ENCODE results near the gene REPS1.
"Not testable (repeated sequence)": the region's sequence is repeated elsewhere in the genome, so short reads cannot be mapped to it uniquely, and the experiment has no call there.

Gene REPS1

DNA sequence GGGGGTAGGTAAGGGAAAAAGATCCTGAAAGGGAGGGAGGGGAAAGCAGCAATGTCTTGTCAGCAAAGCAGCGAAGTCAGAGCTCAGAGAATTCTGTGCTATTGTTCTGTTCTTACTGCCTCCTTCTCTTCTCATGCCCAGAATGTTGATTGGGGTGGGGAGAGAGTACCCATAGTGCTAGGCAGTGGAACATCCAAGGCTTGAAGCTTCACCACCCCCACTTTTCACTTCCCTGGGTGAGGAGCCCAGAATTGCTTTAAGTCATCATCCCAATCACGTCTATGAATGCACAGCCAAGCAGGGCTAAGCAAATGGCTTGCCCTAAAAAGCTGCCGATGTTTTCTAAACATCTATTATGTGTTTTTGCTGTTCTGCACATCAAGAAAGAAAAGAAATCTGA, 16.5 kb downstream of the REPS1 start:
- no peak for DNase-seq (ENCODE audit: low read depth in 3 of 3)

DNA sequence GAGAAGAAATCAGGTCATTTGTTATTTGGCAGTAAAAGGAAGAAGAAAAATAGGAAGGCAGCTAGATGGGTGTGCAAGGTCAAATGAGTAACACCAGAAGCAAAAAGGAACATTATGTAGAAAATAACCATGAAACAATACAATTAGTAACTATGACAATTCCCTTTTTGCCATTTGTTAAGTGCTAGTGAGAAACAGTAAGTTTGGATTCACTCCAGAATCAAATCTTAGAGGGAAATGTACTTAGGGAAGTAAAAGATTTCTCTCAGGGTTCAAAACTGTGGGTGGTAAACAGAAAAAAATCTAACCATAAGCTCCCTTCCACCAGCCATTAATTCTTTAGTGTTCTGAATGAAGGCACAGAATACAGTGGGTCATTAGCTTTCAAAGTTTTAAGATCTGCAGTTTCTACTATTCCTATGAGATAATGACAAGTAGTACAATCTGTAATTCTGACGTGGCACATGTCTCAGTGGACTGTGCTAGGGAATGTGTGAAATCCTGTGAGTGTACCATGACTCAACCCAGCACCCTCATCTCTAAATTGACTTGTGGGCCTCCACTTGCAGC, 17.1 kb downstream of the REPS1 start:
- DNase-seq (ENCODE audit: low read depth in 3 of 3): no peak

DNA sequence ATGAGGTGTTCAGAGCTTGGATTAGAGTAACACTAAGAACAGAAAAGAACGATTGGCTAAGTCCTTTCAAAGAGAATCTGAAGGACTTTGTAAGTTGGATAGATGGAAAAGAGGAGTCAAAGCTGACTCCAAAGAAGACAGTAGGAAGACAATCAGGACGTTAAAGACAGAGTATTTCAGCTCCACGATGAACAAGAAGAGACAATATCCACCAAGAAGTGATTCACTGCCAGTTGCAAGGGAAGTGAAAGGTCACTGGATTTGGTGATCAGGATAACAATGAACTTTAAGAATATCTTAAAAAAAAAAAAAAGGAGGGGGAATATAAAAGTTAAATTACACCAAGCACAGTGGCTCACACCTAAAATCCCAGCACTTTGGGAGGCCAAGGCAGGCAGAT, 17.9 kb downstream of the REPS1 start:
- DNase-seq (ENCODE audit: low read depth in 3 of 3): no peak

DNA sequence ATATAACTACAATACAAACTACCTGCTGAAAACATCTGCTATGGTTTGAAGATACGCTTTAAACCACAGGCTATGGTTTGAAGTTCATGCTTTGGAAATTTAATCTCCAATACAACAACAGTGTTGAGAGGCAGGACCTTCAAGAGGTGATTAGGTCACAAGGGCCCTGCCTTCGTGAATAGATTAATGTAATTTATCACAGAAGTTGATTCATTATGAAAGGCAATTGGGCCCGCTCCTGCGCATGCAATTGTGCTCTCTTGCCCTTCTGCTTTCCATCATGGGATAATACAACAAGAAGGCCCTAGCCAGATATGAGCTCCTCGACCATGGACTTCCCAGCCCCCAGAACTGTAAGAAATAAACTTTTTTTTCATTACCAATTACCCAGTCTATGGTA, 21.2 kb downstream of the REPS1 start:
- no peak for DNase-seq (ENCODE audit: low read depth in 3 of 3)

DNA sequence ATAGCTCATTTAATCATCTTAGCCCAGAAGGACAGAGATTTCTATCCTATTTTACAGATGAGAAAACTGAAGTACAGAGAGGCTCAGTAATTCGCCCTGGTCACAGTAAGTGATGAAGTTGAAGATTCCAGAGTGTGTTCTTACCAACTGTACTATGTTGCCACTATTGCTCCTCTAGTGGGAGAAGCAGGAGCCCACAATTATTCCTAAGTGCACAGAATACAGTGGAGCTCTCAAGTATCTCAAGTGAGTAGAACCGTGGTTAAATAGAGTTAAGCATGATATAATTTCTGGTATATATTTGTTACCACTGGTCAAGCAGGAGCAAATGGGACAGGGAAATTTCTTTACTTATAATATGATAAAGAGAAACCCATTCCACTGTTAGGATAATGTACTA, 22.1 kb downstream of the REPS1 start:
- no peak for DNase-seq (ENCODE audit: low read depth in 3 of 3)

DNA sequence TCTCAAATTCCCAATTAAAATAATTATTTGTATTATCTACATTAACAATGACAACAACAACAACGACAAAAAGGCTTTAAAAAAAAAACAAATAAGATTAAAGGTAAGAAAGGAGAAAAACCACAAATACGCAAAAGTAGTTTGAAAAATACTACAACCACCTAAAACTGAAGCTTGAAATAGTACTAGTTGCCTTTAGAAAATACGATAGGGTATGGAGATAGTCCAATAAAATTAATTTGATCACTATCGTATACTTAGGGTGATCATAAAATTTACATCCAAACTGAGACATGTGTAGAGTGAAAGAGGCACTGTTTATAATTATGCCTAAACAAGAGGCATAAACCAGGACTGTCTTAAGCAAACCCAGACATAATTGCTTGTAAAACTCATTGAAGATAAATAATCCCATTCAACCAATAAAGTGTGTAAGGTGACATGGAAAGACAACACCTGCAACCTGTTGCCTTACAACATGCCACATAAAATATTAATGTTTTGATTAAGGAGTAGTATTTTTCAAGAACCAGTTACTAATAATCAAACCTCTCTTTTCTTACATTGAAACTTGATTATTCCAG, 22.7 kb downstream of the REPS1 start:
- no peak for DNase-seq (ENCODE audit: low read depth in 3 of 3)

DNA sequence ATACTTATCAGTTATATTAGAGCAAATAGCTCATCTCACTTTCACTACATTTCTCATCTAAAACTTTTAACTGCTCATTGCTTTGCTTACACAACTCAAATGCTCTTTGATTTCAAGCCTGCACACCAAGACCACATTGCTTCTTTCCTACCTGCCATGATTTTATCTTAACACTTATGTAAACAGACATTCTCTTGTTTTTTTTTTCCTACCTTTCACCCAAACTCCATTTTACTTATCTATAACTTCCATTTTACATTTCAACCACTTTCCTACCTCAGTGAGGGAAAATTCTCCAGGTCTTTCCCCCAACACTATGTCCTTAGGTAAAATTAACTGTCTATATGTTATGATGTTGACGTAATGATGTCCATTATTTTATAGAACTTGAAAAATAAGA, 24.0 kb downstream of the REPS1 start:
- DNase-seq (ENCODE audit: low read depth in 3 of 3): no peak

DNA sequence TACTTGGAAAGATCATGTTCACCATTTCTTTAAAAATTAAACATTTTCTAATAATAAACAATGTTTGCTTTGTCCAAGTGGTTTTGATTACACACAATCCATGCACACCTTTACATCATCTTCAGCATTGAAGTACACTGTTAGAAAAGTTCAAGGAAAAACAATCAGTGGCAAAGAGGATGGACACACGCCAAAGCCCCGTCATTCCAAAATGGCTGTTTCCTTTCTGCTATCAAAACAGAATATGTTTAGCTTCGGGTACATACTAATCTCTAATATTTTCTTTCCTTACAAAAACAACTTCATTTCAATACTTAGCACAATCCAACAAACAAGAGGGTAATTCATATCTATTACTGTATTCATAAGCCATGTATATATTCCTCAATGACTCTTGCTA, 24.5 kb downstream of the REPS1 start:
- no peak for DNase-seq (ENCODE audit: low read depth in 3 of 3)

DNA sequence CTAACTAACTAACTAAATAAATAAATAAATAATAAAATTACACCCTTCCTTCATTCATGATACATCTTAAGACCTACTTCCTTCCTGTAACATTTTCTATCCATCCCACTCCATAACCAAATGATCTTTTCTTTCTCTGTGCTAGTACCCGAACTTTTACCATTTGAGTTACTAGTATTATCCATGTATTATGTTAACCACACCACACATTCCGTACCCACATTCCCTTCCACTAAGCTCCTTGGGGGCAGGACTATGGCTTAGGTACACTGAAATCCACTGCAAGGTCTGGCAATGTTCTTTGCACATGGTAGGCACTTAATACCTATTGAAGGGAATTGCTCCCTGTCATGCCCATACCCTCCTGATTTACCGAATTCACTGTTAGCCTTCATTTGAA, 24.9 kb downstream of the REPS1 start:
- DNase-seq (ENCODE audit: low read depth in 3 of 3): no peak

DNA sequence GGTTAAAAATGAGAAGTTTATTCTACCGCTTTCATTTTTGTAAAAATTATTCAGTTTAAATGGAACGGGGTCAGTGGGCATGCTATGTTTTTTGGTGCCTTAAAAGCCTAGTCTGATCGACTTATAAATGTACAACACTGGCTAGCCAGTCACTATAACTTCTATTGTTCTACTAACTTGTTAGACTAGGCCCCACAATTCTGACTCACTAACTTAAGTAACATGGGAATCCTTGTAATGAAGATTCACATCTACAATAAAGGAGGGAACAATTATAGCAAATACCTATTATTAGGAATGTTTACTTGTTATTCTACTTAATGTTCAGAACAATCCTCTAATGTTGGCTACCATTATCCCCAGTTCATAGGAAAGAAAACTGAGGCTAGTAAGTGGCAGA, 28.5 kb downstream of the REPS1 start:
- no peak for DNase-seq (ENCODE audit: low read depth in 3 of 3)

DNA sequence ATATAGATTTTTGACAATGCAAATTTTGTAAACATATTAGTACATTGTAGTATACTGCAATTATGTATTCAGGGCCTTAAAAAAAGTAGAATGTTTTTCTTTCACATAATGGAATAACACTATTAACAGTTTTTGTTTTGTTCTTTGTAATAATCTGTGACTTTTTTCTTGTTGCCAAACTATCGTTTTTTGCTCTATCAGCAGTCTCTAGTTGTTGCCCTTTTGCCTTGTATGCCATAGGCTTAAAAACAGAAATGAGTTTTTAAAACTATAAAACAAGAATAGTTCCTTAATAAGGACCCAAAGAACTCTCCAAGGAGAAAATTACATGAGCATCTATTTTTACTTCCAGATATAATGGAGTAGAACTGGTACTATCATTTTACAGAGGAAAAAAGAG, 29.5 kb downstream of the REPS1 start:
- no peak for DNase-seq (ENCODE audit: low read depth in 3 of 3)

DNA sequence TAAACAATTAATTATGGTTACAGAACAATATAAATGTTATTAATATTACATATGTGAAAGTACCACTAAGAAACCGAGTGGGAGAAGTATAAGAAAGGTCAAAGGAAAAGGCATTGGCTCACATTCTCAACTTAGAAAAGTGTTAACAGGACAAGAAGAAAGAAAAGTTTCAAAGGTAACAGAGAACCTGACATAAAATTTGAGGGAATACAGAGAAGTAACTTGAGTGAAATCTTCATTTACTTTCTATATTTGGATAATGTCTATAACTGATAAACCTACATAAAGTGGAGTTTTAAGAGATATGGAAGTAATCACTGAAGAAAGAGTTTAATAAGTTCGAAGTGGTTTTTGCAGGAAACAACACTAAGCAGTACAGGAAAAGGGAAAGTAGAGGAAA, 30.1 kb downstream of the REPS1 start:
- DNase-seq (ENCODE audit: low read depth in 3 of 3): no peak

DNA sequence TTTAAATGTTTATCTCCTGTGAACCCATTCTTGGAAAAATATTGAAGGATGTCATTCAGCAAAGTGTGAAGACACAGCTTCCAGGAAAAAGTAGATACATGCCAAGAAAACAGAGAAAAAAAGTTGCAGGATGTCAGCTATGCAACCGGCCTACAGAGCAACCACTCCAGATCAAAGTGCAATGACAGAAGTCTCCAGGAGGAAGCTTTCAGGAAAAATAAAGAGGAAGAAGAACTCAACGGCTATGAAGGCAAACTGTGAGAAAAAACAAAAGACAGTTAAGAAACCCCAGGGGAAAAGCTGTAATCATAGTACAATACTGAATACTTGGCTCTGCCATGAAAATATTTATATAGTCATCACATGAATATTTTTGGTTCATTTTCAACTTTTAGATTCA, 30.6 kb downstream of the REPS1 start:
- DNase-seq (ENCODE audit: low read depth in 3 of 3): no peak

DNA sequence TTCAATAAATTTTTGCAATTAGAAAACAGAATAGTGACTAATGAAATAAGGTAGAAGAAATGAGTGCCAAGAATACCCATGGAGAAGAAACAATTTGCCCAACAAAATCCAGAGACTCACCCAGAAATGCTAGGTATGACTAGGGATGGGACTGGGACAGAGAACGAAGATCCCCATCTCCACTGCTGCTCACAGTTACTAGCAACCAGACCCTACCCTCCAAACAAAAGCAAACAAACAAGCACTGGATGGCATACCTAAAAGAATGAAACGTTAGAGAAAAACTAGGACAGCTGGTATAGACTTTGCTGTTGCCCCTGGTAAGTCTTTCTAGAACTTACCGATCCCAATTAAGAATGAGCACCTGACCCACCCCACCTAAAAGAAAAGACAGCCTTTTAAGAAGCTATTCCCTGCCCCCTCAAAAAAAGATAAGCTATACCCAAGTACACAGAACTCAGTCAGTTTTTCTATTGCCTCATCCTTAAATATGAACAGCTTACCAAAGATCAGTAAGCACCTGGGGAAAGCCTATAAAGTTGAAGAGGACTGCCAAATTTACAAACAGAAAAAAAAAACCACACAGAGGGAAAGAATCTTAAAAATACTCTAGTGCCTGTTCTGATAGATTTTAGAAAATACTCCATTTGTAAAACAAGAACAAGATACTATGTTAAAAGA, 31.7 kb downstream of the REPS1 start:
- no peak for DNase-seq (ENCODE audit: low read depth in 3 of 3)

DNA sequence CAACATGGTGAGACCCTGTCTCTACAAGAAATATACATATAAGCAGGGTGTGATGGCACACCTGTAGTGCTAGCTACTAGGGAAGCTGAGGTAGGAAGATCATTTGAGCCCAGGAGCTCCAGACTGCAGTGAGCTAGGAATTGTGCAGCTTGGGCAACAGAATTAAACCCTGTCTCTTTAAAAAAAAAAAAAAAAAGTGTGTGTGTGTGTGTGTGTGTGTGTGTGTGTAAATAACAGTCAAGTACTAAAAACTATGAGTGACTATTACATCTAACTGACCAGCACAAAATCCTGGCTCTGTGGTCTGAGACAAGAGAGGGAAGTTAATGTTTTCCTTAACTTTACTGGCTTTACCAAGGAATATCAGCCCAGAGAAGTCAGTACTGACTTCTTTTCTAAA, 32.8 kb downstream of the REPS1 start:
- DNase-seq (ENCODE audit: low read depth in 3 of 3): no peak

DNA sequence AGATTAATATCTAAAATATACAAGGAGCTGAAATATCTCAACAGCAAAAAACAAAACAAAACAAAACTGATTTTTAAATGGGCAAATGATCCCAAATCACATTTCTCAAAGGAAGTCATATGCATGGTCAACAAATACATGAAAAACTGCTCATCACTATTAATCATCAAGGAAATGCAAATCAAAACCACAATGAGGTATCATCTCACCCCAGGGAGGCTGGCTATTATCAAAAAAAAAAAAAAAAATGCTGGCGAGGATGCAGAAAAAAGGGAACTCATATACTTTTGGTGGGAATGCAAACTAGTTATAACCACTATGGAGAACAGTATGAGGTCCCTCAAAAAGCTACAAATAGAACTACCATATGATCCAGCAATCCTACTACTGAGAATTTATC, 34.6 kb downstream of the REPS1 start:
- no peak for DNase-seq (ENCODE audit: low read depth in 3 of 3)

DNA sequence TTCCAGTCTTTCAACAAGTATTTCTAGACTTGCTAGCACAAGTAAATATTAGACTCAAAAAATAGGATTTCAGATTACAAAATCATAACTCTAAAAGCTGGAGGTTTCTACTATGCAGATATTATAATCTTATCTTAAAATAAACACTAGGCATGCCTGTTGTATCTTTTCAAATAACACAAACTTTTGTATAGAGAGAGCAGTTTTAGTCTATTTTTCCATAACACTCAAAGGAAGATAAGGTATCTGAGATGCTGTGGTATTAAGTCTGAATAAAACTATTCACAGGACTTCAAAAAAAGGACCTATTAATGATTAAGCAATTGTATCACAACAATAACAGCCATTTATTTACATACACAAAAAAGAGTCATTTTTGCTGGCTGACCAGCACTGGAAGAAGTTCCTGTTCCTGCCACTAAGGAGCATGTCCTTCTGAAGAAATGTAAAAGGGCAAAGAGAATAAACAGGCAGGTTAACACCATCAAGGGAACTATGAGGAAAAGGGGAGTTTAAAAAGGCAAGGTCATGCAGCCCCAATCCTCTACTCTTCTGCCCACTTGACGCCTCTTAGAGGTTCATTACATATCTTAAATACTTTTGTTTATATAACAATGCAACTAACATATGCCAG, 39.4 kb downstream of the REPS1 start:
- no peak for DNase-seq (ENCODE audit: low read depth in 3 of 3)

DNA sequence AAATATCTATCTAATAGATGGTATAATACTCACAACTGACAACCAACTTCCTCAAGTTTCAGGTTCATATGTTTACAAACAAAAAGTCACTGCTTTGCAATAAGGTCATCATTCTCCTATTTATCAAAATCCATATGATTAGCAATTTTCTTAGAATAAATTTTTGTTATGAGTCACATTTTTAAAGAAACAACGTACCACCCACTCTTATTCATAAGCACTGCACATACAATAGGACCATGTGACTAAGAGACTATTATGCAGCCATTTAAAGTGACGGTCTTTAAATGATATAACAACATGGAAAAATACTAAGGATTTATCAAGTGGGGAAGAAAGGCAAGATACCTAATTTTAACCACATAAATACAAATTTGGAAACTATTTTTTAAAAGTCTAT, 40.0 kb downstream of the REPS1 start:
- no peak for DNase-seq (ENCODE audit: low read depth in 3 of 3)

DNA sequence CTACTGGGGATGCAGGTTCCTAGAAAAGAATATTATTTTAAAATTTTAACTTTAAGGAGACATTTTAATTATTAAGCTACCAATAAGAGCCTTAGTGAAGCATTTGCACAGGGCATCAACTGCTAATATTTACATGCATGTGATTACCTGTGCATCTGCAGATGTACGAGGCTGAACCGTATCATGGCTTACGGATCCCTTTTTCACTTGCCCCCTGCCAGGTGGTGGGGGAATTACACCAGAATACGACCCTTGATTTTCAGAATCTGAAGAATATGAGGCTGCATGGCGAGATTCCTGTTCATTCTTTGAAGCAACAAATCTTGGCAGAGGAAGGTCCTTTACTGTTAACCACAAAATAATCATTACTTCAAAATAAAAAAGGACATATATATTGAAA, 42.7 kb downstream of the REPS1 start:
- DNase-seq (ENCODE audit: low read depth in 3 of 3): no peak

DNA sequence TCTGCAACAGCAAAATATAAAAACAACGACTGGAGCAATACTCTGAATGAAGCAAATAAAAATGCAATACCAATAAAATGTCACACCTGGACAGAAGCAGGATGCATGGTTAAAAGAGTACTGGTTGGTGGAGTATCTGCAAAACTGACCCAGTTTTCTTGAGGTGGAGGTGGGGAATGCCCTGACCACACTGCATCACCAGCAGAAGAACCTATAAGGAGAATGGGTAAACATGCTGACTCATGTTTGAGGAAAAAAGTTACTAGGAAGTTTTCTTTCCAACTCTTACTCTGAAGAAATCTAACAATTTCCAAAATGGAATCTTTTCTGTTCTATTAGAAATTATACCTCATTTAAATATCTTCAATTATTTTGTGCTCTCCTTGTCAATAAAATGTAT, 43.6 kb downstream of the REPS1 start:
- DNase-seq (ENCODE audit: low read depth in 3 of 3): no peak

DNA sequence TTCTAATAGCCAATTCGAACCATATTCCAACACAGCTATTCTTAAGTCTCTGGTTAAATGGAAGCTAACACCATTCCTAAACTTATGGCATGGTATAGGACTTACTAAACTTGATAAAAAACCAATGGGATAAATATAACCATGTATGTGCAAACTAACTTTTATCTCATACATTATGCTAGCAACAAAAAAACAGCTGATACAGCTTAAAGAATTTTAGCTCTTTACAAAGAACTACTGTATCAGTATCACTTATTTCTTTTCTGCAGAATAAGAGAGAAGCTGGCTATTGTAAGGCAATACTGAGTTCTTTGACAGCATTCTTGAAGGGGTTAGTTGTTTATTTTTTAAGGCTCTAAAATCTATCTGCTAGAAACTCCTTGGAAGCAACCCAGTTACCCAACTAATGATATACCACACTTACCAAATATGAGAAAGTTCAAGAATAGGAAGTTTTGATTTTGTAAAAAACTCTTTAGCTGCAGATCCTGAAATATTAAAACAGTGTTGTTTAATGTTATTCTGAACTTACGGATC, 44.9 kb downstream of the REPS1 start:
- DNase-seq (ENCODE audit: low read depth in 3 of 3): no peak

DNA sequence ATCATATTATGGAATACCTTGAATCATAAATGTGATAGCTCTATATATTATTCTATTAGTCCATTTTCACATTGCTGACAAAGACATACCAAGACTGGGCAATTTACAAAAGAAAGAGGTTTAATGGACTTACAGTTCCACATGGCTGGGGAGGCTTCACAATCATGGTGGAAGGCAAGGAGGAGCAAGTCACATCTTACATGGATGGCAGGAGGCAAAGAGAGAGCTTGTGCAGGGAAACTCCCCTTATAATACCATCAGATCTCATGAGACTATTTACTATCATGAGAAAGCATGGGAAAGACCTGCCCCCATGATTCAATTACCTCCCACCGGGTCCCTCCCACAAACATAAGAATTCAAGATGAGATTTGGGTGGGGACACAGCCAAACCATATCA, 51.2 kb downstream of the REPS1 start:
- DNase-seq (ENCODE audit: low read depth in 3 of 3): not testable (repeated sequence)

DNA sequence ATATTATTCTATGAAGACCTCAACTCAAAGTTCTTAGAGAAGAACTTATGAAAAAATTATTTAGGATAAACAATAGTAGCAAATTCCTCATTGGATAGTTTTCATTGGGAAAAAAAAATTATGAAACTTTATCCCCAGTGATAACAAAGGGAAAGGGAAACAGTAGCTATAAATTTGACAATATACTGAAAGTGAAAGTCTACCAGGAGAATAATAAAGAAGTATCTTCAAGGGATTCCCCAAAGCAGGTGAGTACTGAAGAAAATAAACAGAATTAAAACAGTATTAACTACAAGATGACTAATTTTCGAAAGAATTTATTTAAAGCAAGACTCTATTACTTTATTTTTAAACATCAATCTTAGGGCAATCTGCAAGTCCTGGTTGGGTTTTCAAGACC, 56.4 kb downstream of the REPS1 start:
- no peak for DNase-seq (ENCODE audit: low read depth in 3 of 3)

Measured in stimulated activated CD4-positive, alpha-beta T cell treated with anti-CD3 and anti-CD28 coated beads, TNF-alpha, amount 100 ng/mL, for 24 hours (primary cell).